ENCODE results near the gene SCCPDH. TPM values are rescaled to one million over a fixed set of nuclear protein-coding genes. Genes with fewer than 3 reads are reported as not detected.

The SCCPDH gene
- total RNA-seq, 1 donor from 2014 or later, result 9.3 TPM

DNA sequence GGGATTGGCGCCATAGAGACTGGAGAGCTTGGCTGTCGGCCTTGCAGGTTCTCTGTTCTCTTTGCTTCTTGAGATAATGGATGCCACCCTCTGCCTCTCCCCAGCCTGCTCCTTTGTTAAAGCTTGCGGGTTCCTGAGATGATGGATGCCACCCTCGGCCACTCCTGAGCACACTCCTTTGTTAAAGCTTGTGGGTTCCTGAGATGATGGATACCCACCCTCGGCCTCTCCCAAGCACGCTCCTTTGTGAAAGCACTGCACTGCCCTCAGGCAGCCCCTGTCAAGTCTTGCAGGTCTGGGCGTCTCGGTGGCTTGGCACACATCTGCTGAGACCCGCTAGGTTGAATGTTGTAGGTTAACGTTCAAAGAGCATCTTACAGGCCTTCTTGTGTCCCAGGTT is 76.5 kb downstream of the SCCPDH start:
- no peaks in the 10 kb centered on the region for H3K9me3 Mint-ChIP-seq
- no peaks in the 10 kb centered on the region for H3K4me1 Mint-ChIP-seq
- intact Hi-C loops (cut with micrococcal nuclease), result no loop called here
- ChIA-PET POLR2A (no interaction called here), CTCF (no interaction called here)
- no peaks in the 10 kb centered on the region for H3K27me3 Mint-ChIP-seq
- ATAC-seq (ENCODE audit: low read depth) (no peak), DNase-seq (no peak)
- no peak overlapping the region for H3K4me3 Mint-ChIP-seq
- H3K36me3 Mint-ChIP-seq (ENCODE audit: low read depth), result no peaks in the 10 kb centered on the region
- no peak overlapping the region for H3K27ac Mint-ChIP-seq
- TF ChIP-seq, protein P1, sequence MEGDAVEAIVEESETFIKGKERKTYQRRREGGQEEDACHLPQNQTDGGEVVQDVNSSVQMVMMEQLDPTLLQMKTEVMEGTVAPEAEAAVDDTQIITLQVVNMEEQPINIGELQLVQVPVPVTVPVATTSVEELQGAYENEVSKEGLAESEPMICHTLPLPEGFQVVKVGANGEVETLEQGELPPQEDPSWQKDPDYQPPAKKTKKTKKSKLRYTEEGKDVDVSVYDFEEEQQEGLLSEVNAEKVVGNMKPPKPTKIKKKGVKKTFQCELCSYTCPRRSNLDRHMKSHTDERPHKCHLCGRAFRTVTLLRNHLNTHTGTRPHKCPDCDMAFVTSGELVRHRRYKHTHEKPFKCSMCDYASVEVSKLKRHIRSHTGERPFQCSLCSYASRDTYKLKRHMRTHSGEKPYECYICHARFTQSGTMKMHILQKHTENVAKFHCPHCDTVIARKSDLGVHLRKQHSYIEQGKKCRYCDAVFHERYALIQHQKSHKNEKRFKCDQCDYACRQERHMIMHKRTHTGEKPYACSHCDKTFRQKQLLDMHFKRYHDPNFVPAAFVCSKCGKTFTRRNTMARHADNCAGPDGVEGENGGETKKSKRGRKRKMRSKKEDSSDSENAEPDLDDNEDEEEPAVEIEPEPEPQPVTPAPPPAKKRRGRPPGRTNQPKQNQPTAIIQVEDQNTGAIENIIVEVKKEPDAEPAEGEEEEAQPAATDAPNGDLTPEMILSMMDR (IDR thresholded peaks at IDR 0.05), result no peak

- Mint-ChIP-seq H3K36me3 (ENCODE audit: low read depth) (no peaks in the 10 kb centered on the region), H3K9me3 (no peaks in the 10 kb centered on the region), H3K4me3 (no peak overlapping the region), H3K27ac (no peak overlapping the region), H3K4me1 (no peaks in the 10 kb centered on the region), H3K27me3 (no peaks in the 10 kb centered on the region)
- intact Hi-C loops (cut with micrococcal nuclease), result no loop called here
- POLR2A ChIA-PET, result no interaction called here
- ATAC-seq (ENCODE audit: low read depth) (no peak), DNase-seq (no peak)
- TF ChIP-seq, protein P1 (IDR thresholded peaks at IDR 0.05), result no peak
- CTCF ChIA-PET, result no interaction called here
Observed at GRCh38 chr1:246801241-246802020, 77.2 kb downstream of the SCCPDH start.

DNA sequence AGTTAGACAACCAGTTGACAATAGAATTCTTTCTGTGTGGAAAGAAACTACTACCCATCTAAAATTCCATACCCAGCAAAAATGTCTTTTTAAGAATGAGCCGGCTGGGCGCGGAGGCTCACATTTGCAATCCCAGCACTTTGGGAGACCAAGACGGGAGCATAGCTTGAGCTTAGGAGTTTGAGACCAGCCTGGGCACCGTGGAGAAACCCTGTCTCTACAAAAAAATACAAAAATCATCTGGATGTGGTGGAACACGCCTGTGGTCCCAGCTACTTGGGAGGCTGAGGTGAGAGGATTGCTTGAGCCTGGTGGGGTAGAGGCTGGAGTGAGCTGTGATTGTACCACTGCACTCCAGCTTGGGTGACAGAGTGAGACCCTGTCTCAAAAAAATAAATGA is 79.2 kb downstream of the SCCPDH start:
- Mint-ChIP-seq H3K27me3 (no peaks in the 10 kb centered on the region), H3K4me1 (no peaks in the 10 kb centered on the region), H3K27ac (no peak overlapping the region), H3K36me3 (ENCODE audit: low read depth) (no peaks in the 10 kb centered on the region), H3K4me3 (no peak overlapping the region), H3K9me3 (no peaks in the 10 kb centered on the region)
- TF ChIP-seq, protein P1 (IDR thresholded peaks at IDR 0.05), result no peak
- ATAC-seq (ENCODE audit: low read depth) (no peak), DNase-seq (no peak)
- ChIA-PET POLR2A (no interaction called here), CTCF (no interaction called here)
- intact Hi-C loops (cut with micrococcal nuclease), result no loop called here

- no peak for DNase-seq
- TF ChIP-seq, protein P1 (IDR thresholded peaks at IDR 0.05), result no peak
- ATAC-seq (ENCODE audit: low read depth), result no peak
- H3K9me3 Mint-ChIP-seq, result no peaks in the 10 kb centered on the region
- CTCF ChIA-PET, result no interaction called here
- POLR2A ChIA-PET, result no interaction called here
- H3K4me3 Mint-ChIP-seq, result no peak overlapping the region
- no peaks in the 10 kb centered on the region for H3K4me1 Mint-ChIP-seq
- no peaks in the 10 kb centered on the region for H3K36me3 Mint-ChIP-seq (ENCODE audit: low read depth)
- no peak overlapping the region for H3K27ac Mint-ChIP-seq
- H3K27me3 Mint-ChIP-seq, result no peaks in the 10 kb centered on the region
- intact Hi-C loops (cut with micrococcal nuclease), result no loop called here
Observed at GRCh38 chr1:246803883-246804282, 79.7 kb downstream of the SCCPDH start.

GRCh38 chr1:246805135-246805716 is 81.0 kb downstream of the SCCPDH start:
- H3K4me1 Mint-ChIP-seq, result no peaks in the 10 kb centered on the region
- TF ChIP-seq, protein P1 (IDR thresholded peaks at IDR 0.05), result no peak
- no peak for ATAC-seq (ENCODE audit: low read depth)
- POLR2A ChIA-PET, result no interaction called here
- DNase-seq, result no peak
- CTCF ChIA-PET, result no interaction called here
- no peaks in the 10 kb centered on the region for H3K27me3 Mint-ChIP-seq
- H3K27ac Mint-ChIP-seq, result no peak overlapping the region
- intact Hi-C loops (cut with micrococcal nuclease), result no loop called here
- no peaks in the 10 kb centered on the region for H3K36me3 Mint-ChIP-seq (ENCODE audit: low read depth)
- no peak overlapping the region for H3K4me3 Mint-ChIP-seq
- H3K9me3 Mint-ChIP-seq, result no peaks in the 10 kb centered on the region

Measured in activated B cell treated with CpG ODN at 0.5 μM for 24 hours (primary cell).